ENCODE results near the gene C17orf107. TPM values are rescaled to one million over a fixed set of nuclear protein-coding genes. Genes with fewer than 3 reads are reported as not detected.

C17orf107 gene
- total RNA-seq, 1 experiment from 2014 or later = 0.36 TPM

GRCh38 chr17:4944554-4945175, 45.3 kb downstream of the C17orf107 start:
- peaks cover 29% of the 10 kb centered on the region for H3K4me1 ChIP-seq (ENCODE audit: insufficient read depth, low read length)

GRCh38 chr17:4945176-4945943, 46.0 kb downstream of the C17orf107 start:
- no TSS peak for BruUV-seq (replicated peaks)
- H3K9me2 ChIP-seq (replicated peaks; ENCODE audit: low read length) = no peaks in the 10 kb centered on the region
- no peaks in the 10 kb centered on the region for H3F3A ChIP-seq (ENCODE audit: low read length, unreplicated experiment)
- H4K20me1 ChIP-seq (ENCODE audit: low read length) = peaks cover 26% of the 10 kb centered on the region
- peak overlapping the region; percentile 74 for H3K27ac ChIP-seq (ENCODE audit: low read length)
- ChIA-PET CTCF (no interaction called here), POLR2A (ENCODE audit: unreplicated experiment) (interaction anchor here (0.5 to 0.6 kb wide), 2 partner anchors 18 to 21 kb away, joined by 3 read pairs; no protein-coding TSS in a partner anchor)
- no peaks in the 10 kb centered on the region for H3K9me3 ChIP-seq (ENCODE audit: low read length)
- peaks cover 32% of the 10 kb centered on the region for H3K4me1 ChIP-seq (ENCODE audit: insufficient read depth, low read length)
- TF ChIP-seq CTCF (conservative IDR thresholded peaks at IDR 0.05; ENCODE audit: low read depth, low read length) (no peak), EZH2phosphoT487 (IDR thresholded peaks at IDR 0.05; ENCODE audit: borderline replicate concordance, low read length) (no peak), EZH2 (IDR thresholded peaks at IDR 0.05; ENCODE audit: low read length, unreplicated experiment) (no peak)
- peaks cover 28% of the 10 kb centered on the region for H3K36me3 ChIP-seq (ENCODE audit: low read depth, low read length)
- peak overlapping the region; percentile 90 for H3K4me3 ChIP-seq (ENCODE audit: low read length)
- intact Hi-C loops (cut with micrococcal nuclease) = no loop called here
- H3K27me3 ChIP-seq (ENCODE audit: low read length) = no peaks in the 10 kb centered on the region
- peak overlapping the region; percentile 36; the same call in 1 of the 2 replicates for H3K9ac ChIP-seq (ENCODE audit: low read length)
- peak; percentile 93 for DNase-seq
- H3K4me2 ChIP-seq (ENCODE audit: low read length) = peak overlapping the region; percentile 98
- no peak overlapping the region for H2AFZ ChIP-seq (ENCODE audit: low read length)
- peak; percentile 27 for ATAC-seq
- peaks cover 82% of the 10 kb centered on the region for H3K79me2 ChIP-seq (ENCODE audit: low read length)

More at GRCh38 chr17:4944554-4945175, 45.3 kb downstream of the C17orf107 start:
- peak overlapping the region; percentile 74 for H3K27ac ChIP-seq (ENCODE audit: low read length)
- H3K27me3 ChIP-seq (ENCODE audit: low read length) = no peaks in the 10 kb centered on the region
- H3K9me3 ChIP-seq (ENCODE audit: low read length) = no peaks in the 10 kb centered on the region
- H3K9me2 ChIP-seq (replicated peaks; ENCODE audit: low read length) = no peaks in the 10 kb centered on the region
- ChIA-PET CTCF (no interaction called here), POLR2A (ENCODE audit: unreplicated experiment) (no interaction called here)
- intact Hi-C loops (cut with micrococcal nuclease) = loop anchor here (5.0 kb wide), 1 partner anchor 37 kb away; no protein-coding TSS in a partner anchor
- no TSS peak for BruUV-seq (replicated peaks)
- H4K20me1 ChIP-seq (ENCODE audit: low read length) = peaks cover 26% of the 10 kb centered on the region
- TF ChIP-seq EZH2 (IDR thresholded peaks at IDR 0.05; ENCODE audit: low read length, unreplicated experiment) = no peak
- TF ChIP-seq CTCF (conservative IDR thresholded peaks at IDR 0.05; ENCODE audit: low read depth, low read length) = no peak
- TF ChIP-seq EZH2phosphoT487 (IDR thresholded peaks at IDR 0.05; ENCODE audit: borderline replicate concordance, low read length) = no peak
- peak overlapping the region; percentile 43; the same call in 1 of the 2 replicates for H3K4me3 ChIP-seq (ENCODE audit: low read length)
- H3F3A ChIP-seq (ENCODE audit: low read length, unreplicated experiment) = no peaks in the 10 kb centered on the region
- H2AFZ ChIP-seq (ENCODE audit: low read length) = no peak overlapping the region
- ATAC-seq (no peak), DNase-seq (no peak)
- peak overlapping the region; percentile 18; the same call in 1 of the 2 replicates for H3K9ac ChIP-seq (ENCODE audit: low read length)
- peaks cover 28% of the 10 kb centered on the region for H3K36me3 ChIP-seq (ENCODE audit: low read depth, low read length)
- peak overlapping the region; percentile 70 for H3K4me2 ChIP-seq (ENCODE audit: low read length)
- H3K79me2 ChIP-seq (ENCODE audit: low read length) = peaks cover 82% of the 10 kb centered on the region

All from PC-3 (cell line).